Neural crest cell (in vitro differentiated cells): ENCODE measurements around the gene SCGB1C1. TPM values are rescaled to one million over a fixed set of nuclear protein-coding genes. Genes with fewer than 3 reads are reported as not detected.
A peak's percentile ranks its signal among the peaks of the same experiment; 100 is the strongest.

Experiments used
- DNase-seq: peaks from one replicate; pipeline ENCODE4 v3.0.0; 2021; ENCODE audit warnings: low read depth, mixed read lengths, low spot score
- H3K27ac Mint-ChIP-seq: one replicate; pipeline ENCODE4 v1.8.0; 2021; ENCODE audit warnings: mild to moderate bottlenecking, mixed read lengths; ENCODE audit not compliant: unreplicated experiment
- H3K27me3 Mint-ChIP-seq: 2 replicates; pipeline ENCODE4 v1.8.0; 2021; ENCODE audit warnings: low read depth, mild to moderate bottlenecking, mixed read lengths
- H3K36me3 Mint-ChIP-seq: 2 replicates; pipeline ENCODE4 v1.8.0; 2021; ENCODE audit warnings: low read depth, mild to moderate bottlenecking, mixed read lengths
- H3K4me1 Mint-ChIP-seq: 2 replicates; pipeline ENCODE4 v1.8.0; 2021; ENCODE audit warnings: mixed read lengths
- H3K4me3 Mint-ChIP-seq: one replicate; pipeline ENCODE4 v1.8.0; 2021; ENCODE audit warnings: mild to moderate bottlenecking, mixed read lengths
- H3K9me3 Mint-ChIP-seq: 2 replicates; pipeline ENCODE4 v1.8.0; 2021; ENCODE audit warnings: mixed read lengths
- CTCF ChIP-seq: fragments of 200-600 bp; sonication (generic); conservative IDR thresholded peaks from 2 replicates; pipeline ENCODE4 v1.5.0; 2021; ENCODE audit warnings: antibody characterized with exemption, mild to moderate bottlenecking
- total RNA-seq: library from RNA; stranded (reverse); gene quantifications from 2 replicates; pipeline ENCODE4 v1.2.1, GENCODE V29; 2021

Gene SCGB1C1
- total RNA-seq, 1 donor from 2014 or later: not detected

- H3K9me3 Mint-ChIP-seq: no peaks in the 10 kb centered on the region
- TF ChIP-seq CTCF: no peak
- H3K27me3 Mint-ChIP-seq: peaks cover 4% of the 10 kb centered on the region
- H3K4me3 Mint-ChIP-seq: peak overlapping the region; percentile 100
- DNase-seq: no peak
- H3K27ac Mint-ChIP-seq: peak overlapping the region; percentile 99
- peaks cover 32% of the 10 kb centered on the region for H3K4me1 Mint-ChIP-seq
- peaks cover 7% of the 10 kb centered on the region for H3K36me3 Mint-ChIP-seq
Measured at GRCh38 chr11:207863-208180, 14.9 kb downstream of the SCGB1C1 start.

- peak overlapping the region; percentile 100 for H3K4me3 Mint-ChIP-seq
- TF ChIP-seq CTCF: no peak
- H3K27me3 Mint-ChIP-seq: peaks cover 4% of the 10 kb centered on the region
- H3K4me1 Mint-ChIP-seq: peaks cover 32% of the 10 kb centered on the region
- peak; percentile 56 for DNase-seq
- peak overlapping the region; percentile 99 for H3K27ac Mint-ChIP-seq
- peaks cover 10% of the 10 kb centered on the region for H3K36me3 Mint-ChIP-seq
- no peaks in the 10 kb centered on the region for H3K9me3 Mint-ChIP-seq
Measured at GRCh38 chr11:208181-208916, 15.5 kb downstream of the SCGB1C1 start.

GRCh38 chr11:208917-209260 lies 16.0 kb downstream of the SCGB1C1 start:
- Mint-ChIP-seq H3K27me3 (peaks cover 4% of the 10 kb centered on the region), H3K4me1 (peaks cover 32% of the 10 kb centered on the region), H3K9me3 (no peaks in the 10 kb centered on the region), H3K27ac (peak overlapping the region; percentile 86), H3K4me3 (peak overlapping the region; percentile 100), H3K36me3 (peaks cover 10% of the 10 kb centered on the region)
- no peak for DNase-seq
- no peak for TF ChIP-seq CTCF

GRCh38 chr11:209275-210121 lies 16.6 kb downstream of the SCGB1C1 start:
- Mint-ChIP-seq H3K27ac (peak overlapping the region; percentile 86), H3K4me1 (peaks cover 32% of the 10 kb centered on the region), H3K36me3 (peaks cover 10% of the 10 kb centered on the region), H3K9me3 (no peaks in the 10 kb centered on the region), H3K27me3 (peaks cover 4% of the 10 kb centered on the region), H3K4me3 (peak overlapping the region; percentile 100)
- DNase-seq: no peak
- TF ChIP-seq CTCF: no peak

GRCh38 chr11:210122-210802 lies 17.4 kb downstream of the SCGB1C1 start:
- Mint-ChIP-seq H3K9me3 (no peaks in the 10 kb centered on the region), H3K4me1 (peaks cover 32% of the 10 kb centered on the region), H3K27ac (peak overlapping the region; percentile 6), H3K27me3 (peaks cover 4% of the 10 kb centered on the region), H3K4me3 (peak overlapping the region; percentile 100), H3K36me3 (peaks cover 10% of the 10 kb centered on the region)
- no peak for TF ChIP-seq CTCF
- no peak for DNase-seq
